Measurements from ENCODE around the gene CRBN. TPM values are rescaled to one million over a fixed set of nuclear protein-coding genes. Genes with fewer than 3 reads are reported as not detected.

The CRBN gene
- 28.9 and 51.9 TPM in 2 replicates for total RNA-seq

- FAIRE-seq, result no peak
- TF ChIP-seq CTCF (IDR thresholded peaks at IDR 0.05; ENCODE audit: insufficient read depth, low read length, severe bottlenecking), result peak; percentile 99
Observed at GRCh38 chr3:3179407-3180094, at the start of gene CRBN. Gene CRBN (minus strand): TSS chr3:3179691. CDS start chr3:3179687, 4 bp downstream.

GRCh38 chr3:3227640-3228039 is 48.1 kb upstream of the CRBN start:
- no peak for TF ChIP-seq CTCF (IDR thresholded peaks at IDR 0.05; ENCODE audit: insufficient read depth, low read length, severe bottlenecking)
- no peaks in the 10 kb centered on the region for H3K36me3 ChIP-seq (ENCODE audit: control insufficient read depth, insufficient read depth, low read length)

More at GRCh38 chr3:3179407-3180094, at the start of gene CRBN:
- peak; percentile 69 for DNase-seq (ENCODE audit: low read depth)
- H3K27me3 ChIP-seq (ENCODE audit: control insufficient read depth, insufficient read depth, low read length), result no peaks in the 10 kb centered on the region
- peak within 1 kb of the TSS; percentile 78 for H3K4me3 ChIP-seq (ENCODE audit: low read depth, low read length)
- no peaks in the 10 kb centered on the region for H3K36me3 ChIP-seq (ENCODE audit: control insufficient read depth, insufficient read depth, low read length)

GRCh38 chr3:3221528-3221927 is 42.0 kb upstream of the CRBN start:
- no peak for TF ChIP-seq CTCF (IDR thresholded peaks at IDR 0.05; ENCODE audit: insufficient read depth, low read length, severe bottlenecking)
- DNase-seq (ENCODE audit: low read depth) (no peak), FAIRE-seq (no peak)
- Histone ChIP-seq H3K4me3 (ENCODE audit: low read depth, low read length) (no peak overlapping the region), H3K27me3 (ENCODE audit: control insufficient read depth, insufficient read depth, low read length) (no peaks in the 10 kb centered on the region), H3K36me3 (ENCODE audit: control insufficient read depth, insufficient read depth, low read length) (no peaks in the 10 kb centered on the region)

More at GRCh38 chr3:3227640-3228039, 48.1 kb upstream of the CRBN start:
- DNase-seq (ENCODE audit: low read depth) (no peak), FAIRE-seq (no peak)
- Histone ChIP-seq H3K4me3 (ENCODE audit: low read depth, low read length) (no peak overlapping the region), H3K27me3 (ENCODE audit: control insufficient read depth, insufficient read depth, low read length) (no peaks in the 10 kb centered on the region)

GRCh38 chr3:3216401-3216800 is 36.9 kb upstream of the CRBN start:
- no peaks in the 10 kb centered on the region for H3K27me3 ChIP-seq (ENCODE audit: control insufficient read depth, insufficient read depth, low read length)
- no peak for FAIRE-seq
- no peaks in the 10 kb centered on the region for H3K36me3 ChIP-seq (ENCODE audit: control insufficient read depth, insufficient read depth, low read length)
- no peak for DNase-seq (ENCODE audit: low read depth)
- H3K4me3 ChIP-seq (ENCODE audit: low read depth, low read length), result no peak overlapping the region
- no peak for TF ChIP-seq CTCF (IDR thresholded peaks at IDR 0.05; ENCODE audit: insufficient read depth, low read length, severe bottlenecking)

- Histone ChIP-seq H3K36me3 (ENCODE audit: control insufficient read depth, insufficient read depth, low read length) (no peaks in the 10 kb centered on the region), H3K27me3 (ENCODE audit: control insufficient read depth, insufficient read depth, low read length) (no peaks in the 10 kb centered on the region), H3K4me3 (ENCODE audit: low read depth, low read length) (no peak overlapping the region)
- peak; percentile 12 for DNase-seq (ENCODE audit: low read depth)
- no peak for FAIRE-seq
- no peak for TF ChIP-seq CTCF (IDR thresholded peaks at IDR 0.05; ENCODE audit: insufficient read depth, low read length, severe bottlenecking)
Observed at GRCh38 chr3:3212781-3213440, 33.4 kb upstream of the CRBN start.

Measured in bronchial epithelial cell (primary cell).